ENCODE data around the gene EDAR.

Gene EDAR

GRCh38 chr2:108988796-108989713, at the start of gene EDAR:
Gene EDAR, minus strand, starts transcription at chr2:108989220. Its CDS starts 58,206 bp downstream, at chr2:108931014.
- no peak for DNase-seq

GRCh38 chr2:109033171-109033570, 44.2 kb upstream of the EDAR start:
- DNase-seq, result no peak

DNA sequence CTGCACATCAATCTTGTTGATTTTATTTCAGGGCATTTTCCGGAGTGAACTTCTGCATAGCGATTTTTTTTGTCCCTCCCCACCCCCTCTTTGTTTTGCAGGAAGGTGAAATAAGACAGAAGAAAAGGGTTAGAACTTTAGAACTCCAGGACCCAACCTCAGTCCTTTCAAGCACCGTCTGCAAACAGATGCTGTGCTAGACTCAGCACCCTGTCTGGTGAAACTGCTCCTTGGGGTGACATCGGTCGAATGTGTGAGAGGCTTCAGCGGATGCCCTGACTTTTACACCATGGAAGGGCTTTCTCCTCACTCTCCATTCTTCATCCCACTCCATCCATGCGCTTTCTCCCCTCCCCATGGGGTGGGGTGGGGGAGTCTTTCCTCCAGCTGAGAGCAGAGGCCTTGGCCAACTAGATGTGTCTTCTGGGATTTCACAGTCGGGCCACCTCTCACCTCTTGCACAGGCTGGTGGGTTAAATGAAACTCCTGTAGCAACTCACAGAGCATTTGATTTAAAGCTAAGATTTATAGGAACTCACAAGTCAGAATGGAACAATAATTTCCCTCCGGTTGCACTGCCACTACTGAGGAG, 43.3 kb upstream of the EDAR start:
- peak; percentile 31 for DNase-seq

DNA sequence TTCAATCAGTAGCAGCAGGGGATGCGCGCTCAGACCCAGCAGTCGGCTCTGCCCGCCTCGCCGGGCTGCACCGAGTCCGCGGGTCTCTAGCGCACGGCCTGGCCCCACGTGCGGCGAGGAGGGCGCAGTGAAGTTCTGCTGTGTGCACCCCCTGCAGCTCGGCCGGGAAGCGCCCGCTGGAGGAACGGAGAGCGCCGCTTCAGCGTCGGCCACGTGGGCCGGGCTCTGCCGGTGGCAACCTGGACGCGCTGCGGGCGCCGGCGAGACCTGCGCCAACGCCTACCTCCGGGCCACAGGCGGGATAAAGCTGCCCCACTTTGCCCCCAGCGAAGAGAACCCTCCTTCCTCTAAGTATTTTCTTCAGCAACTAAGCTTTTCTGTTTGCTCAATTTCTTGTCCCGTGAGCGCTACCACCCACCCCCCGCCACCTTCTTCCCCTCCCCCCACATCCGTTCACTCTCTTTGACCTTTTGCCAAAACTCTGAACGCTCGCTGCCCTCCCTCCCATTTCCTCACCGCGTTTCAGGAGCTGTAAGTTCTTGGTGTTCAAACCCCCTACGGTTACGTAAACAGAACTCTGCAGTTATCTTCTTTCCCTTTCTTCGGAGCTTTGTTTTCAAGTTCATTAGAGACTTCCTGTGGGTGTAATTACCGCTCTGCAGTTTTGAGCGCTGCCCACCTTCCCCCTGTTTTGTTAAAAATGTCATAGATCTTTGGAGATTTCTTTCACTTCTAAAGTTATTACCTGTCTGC, 42.6 kb upstream of the EDAR start:
- peak; percentile 92 for DNase-seq

DNA sequence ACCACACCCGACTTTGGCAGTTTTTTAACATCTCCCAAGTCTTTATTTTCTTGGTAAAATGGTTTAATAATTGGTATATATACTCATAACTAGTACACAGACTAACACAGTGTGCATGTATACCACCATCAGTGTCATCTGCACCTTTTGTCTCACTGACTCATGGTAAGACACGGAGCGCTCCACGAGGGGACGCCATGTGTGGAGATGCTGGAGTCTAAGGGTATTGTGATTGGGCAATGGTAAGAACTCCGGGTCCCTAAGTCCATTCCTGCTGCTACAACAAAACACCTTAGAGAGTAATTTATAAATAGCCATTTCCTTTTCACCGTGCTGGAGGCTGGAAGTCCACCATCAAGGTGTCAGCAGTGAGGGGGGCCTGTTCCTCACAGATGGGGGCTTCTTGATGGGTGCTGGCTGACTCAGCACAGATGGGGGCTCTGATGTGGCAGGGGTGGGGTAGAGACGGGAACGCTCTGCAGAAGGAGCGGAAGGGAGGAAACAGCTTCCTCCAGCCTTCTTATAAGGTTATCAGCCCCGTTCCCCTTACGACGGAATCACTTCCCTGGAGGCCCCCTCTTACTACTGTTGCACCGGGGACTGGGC, 42.0 kb upstream of the EDAR start:
- DNase-seq, result no peak

GRCh38 chr2:109029490-109030201, 40.6 kb upstream of the EDAR start:
- DNase-seq, result no peak

GRCh38 chr2:109028738-109029489, 39.9 kb upstream of the EDAR start:
- DNase-seq, result no peak

- DNase-seq, result no peak
Observed at GRCh38 chr2:109028277-109028676, 39.3 kb upstream of the EDAR start.

GRCh38 chr2:109027702-109028101, 38.7 kb upstream of the EDAR start:
- DNase-seq, result no peak

GRCh38 chr2:109024477-109024876, 35.5 kb upstream of the EDAR start:
- DNase-seq, result no peak

DNA sequence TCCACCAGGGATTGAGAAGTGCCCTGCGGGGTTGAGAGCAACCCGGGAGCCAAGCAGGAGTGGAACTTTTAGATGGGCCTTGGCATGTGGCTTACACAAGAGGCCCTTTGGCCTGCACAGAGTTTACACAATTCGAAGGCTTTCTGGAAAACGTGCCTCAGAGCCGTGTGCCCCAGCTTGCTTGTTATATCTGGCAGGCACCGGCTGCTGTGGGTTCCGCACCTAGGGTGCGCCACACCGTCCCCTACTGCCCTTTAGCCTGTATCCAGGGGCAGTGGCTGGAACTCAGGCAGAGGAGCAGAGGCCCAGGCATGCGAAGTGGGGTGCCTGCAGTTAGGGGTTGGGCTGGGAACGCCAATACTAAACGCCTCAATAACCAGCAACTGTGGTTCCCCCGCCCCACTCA, 32.9 kb upstream of the EDAR start:
- no peak for DNase-seq

DNA sequence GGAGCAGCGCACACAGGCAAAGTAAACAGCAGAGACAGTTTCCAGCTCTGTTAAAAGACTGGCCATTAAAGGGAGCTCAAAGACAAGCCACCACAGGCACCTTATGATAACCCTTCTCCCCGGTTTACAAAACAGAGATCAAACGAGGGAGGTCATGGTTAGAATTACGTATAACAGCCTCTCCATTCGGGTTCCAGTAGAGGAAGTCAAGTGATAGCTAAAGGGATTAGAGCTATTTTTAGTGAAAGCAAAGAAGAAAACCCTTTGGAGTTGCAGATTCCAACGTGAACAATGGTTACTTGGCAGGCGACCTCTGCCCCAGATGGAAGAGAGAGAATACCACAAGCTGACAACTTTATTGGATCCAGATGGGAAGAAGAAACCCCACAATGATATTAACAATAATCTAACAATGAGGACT, 31.2 kb upstream of the EDAR start:
- no peak for DNase-seq

DNA sequence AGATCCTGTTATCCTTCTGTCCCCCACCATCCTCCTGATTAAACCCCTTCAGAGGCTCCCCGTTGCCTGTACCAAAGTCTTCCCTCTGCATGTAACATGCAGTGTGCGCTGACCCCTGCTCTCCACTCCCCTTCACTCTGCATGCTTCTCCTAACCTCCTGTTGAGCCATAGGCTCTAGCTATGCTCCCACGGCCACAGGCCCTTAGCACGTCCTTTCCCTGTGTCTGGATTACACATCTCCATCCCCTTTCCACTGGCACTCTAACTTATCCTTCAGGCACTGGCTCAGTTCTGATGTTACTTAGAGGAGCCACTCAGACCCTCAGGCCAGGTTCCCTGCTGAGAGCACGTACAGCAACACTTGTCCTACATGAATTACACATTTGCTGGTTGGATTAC, 29.4 kb upstream of the EDAR start:
- no peak for DNase-seq

GRCh38 chr2:109017017-109017416, 28.0 kb upstream of the EDAR start:
- no peak for DNase-seq

DNA sequence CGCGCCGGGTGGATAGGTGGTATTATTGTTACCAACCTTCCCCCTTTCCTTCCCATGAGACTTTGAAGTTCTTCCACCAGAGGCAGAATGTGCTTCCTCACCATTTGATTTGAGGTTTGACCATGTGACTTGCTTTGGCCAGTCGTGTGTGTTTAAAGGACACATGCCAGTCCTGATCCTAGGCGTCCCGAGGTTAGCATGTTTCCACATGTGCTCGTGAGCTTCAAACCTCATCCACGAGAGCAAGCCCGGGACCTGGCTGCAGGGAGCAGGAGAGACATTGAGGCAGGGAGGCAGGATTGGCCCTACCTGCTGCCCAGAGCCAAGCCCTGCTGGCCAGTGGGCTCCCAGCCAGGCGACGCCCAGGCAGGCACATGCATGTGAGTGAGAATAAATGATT, 27.4 kb upstream of the EDAR start:
- no peak for DNase-seq

DNA sequence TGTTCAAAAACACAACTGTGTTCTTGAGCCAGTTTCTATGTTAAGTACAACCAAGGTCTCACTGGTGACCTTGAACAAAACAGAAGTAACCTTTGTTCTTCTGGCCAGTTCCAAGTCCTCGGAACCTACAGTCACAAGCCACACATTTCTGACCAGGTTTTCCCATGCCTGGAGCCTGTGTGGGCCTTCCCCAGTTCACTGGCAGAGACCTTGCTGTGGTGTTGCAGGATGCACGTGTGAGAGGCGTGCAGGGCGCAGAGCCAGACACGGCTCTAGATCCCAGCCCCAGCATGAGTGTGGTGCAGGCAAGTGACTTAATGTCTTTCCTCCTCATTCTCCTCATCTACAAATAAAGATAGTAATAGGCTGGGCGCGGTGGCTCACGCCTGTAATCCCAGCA, 25.5 kb upstream of the EDAR start:
- no peak for DNase-seq

DNA sequence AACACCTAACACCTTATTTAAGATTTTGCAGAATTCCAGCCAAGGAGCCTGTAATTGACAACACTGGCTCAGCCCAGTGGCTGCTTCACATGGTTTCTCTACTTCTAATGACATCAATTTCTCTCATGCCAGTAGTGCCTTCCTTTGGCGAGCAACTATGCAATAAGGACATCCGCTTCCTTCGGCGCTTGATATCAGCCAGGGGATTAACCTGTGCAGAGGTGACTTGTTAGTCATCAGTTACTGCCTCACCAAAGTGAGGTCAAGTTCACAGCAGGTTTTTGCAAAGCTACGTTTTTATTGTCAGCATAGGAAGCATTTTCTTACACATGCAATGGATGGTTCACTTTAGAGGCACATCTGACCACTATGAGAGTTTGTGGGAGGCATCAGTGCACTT, 24.0 kb upstream of the EDAR start:
- no peak for DNase-seq

- DNase-seq, result no peak
Observed at GRCh38 chr2:109009920-109010610, 21.0 kb upstream of the EDAR start.

DNA sequence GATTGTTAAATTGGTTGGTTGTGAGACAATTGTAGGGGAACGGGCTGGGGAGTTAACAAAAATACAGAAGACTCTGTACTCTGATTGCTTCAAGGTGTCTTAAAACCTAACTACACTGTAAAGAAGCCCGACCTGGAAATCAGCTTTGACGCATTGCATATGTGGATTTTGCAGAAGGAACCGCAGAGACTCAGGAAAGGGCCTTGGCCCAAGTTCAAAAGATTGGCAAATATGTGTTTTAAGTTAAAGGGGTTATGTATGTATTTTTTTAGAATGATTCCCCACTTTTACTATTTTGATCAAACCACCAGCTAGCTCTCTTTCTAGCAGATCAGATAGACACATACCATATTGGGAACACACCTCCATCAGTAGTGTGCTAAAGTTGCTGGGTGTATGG, 18.0 kb upstream of the EDAR start:
- DNase-seq, result peak; percentile 2

GRCh38 chr2:109005686-109006204, 16.7 kb upstream of the EDAR start:
- DNase-seq, result no peak

- no peak for DNase-seq
Observed at GRCh38 chr2:109001201-109001600, 12.2 kb upstream of the EDAR start.
